Stimulated activated CD8-positive, alpha-beta memory T cell treated with anti-CD3 and anti-CD28 coated beads, Interleukin-12 subunit alpha, Interleukin-12 subunit beta, amount 100 ng/mL, for 1 hour (primary cell): ENCODE measurements around the gene CDV3.

Experiments used
- DNase-seq: peaks from one replicate; pipeline ENCODE4 v3.0.0-alpha.2; 2020; ENCODE audit warnings: low read depth

The CDV3 gene

GRCh38 chr3:133606342-133606741 lies 32.9 kb downstream of the CDV3 start:
- DNase-seq: no peak

- DNase-seq: no peak
Observed at GRCh38 chr3:133606902-133607301, 33.4 kb downstream of the CDV3 start.

DNA sequence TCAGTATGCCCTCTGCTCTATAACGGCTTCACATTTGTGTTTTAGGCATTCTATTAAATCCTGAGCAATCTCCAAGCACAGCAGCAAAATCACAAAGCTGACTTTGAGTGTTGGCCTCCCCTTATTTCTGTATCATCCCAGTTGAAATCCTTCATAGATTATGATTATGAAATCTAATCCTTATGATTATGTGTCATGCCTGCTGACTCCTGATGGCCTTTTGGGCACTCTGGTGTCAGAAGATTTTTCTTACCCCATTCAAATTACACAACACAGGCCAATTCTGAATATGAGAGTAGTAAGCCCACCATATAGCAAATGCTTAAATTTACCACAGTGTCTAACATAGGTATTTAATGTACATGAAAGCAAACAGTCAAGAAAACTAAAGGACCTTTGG lies 34.3 kb downstream of the CDV3 start:
- no peak for DNase-seq

- no peak for DNase-seq
Observed at GRCh38 chr3:133608388-133608787, 34.9 kb downstream of the CDV3 start.

DNA sequence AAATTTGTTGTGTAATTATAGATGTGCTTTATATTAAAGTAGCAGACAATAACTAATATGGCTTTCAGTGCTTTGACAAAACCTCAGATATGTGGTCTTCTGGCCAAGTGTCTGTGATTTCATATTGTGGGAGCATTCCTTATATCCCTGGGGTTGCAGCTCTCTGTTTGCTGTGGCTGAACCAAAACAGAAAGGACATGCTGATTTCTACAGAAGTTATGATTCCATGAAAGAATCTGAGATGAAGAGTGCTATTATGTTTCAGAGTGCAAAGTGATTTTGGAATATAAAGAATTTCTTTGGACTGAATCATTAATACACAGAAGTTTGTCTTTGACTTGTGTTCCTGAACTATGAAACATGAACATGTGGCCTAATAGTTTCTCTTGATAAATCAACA lies 36.5 kb downstream of the CDV3 start:
- no peak for DNase-seq

DNA sequence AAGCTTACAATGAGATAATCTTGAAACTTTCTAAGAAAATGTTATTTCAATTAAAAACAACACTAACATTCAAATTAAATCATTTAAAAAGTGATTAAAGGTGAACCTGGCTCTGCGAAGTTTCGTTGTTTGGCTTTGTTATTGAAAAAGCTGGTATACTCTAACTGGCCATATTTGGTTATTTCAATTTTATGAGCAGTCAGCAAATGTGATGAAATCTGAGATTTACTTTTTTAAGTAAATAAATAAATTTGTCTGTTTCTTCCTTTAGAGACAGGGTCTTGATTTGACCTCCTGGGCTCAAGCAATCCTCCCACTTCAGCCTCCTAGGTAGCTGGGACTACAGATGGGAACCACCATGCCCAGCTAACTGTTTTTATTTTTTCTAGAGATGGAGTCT lies 38.0 kb downstream of the CDV3 start:
- DNase-seq: no peak

GRCh38 chr3:133620066-133620784 lies 46.7 kb downstream of the CDV3 start:
- DNase-seq: no peak

DNA sequence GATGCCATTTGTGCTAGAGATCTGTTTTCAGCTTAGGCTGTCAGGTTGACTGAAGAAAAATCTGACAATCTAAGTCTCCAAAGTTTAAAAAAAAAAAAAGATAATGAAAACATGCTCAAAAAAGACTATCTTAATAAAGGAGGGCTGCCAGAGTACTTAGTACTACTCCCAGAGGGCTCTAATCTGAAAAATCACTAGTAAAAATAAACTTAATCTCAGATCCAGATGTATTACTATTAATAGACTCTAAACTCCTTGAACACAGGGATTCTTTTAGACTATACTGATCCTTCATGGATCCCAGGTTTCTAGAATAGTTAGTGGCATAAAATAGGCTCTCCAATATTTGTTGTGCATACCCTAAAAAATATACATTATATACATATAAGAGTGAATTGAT lies 54.3 kb downstream of the CDV3 start:
- no peak for DNase-seq

- DNase-seq: no peak
Observed at GRCh38 chr3:133629146-133629545, 55.7 kb downstream of the CDV3 start.

GRCh38 chr3:133633439-133633838 lies 60.0 kb downstream of the CDV3 start:
- no peak for DNase-seq
